Measurements from ENCODE around the gene CEACAM1. TPM values are rescaled to one million over a fixed set of nuclear protein-coding genes. Genes with fewer than 3 reads are reported as not detected.
A peak's percentile ranks its signal among the peaks of the same experiment; 100 is the strongest.
"Not testable (repeated sequence)": the region's sequence is repeated elsewhere in the genome, so short reads cannot be mapped to it uniquely, and the experiment has no call there.

The CEACAM1 gene
- 1 to 10 TPM; 5.3 to 6.4 TPM for total RNA-seq

DNA sequence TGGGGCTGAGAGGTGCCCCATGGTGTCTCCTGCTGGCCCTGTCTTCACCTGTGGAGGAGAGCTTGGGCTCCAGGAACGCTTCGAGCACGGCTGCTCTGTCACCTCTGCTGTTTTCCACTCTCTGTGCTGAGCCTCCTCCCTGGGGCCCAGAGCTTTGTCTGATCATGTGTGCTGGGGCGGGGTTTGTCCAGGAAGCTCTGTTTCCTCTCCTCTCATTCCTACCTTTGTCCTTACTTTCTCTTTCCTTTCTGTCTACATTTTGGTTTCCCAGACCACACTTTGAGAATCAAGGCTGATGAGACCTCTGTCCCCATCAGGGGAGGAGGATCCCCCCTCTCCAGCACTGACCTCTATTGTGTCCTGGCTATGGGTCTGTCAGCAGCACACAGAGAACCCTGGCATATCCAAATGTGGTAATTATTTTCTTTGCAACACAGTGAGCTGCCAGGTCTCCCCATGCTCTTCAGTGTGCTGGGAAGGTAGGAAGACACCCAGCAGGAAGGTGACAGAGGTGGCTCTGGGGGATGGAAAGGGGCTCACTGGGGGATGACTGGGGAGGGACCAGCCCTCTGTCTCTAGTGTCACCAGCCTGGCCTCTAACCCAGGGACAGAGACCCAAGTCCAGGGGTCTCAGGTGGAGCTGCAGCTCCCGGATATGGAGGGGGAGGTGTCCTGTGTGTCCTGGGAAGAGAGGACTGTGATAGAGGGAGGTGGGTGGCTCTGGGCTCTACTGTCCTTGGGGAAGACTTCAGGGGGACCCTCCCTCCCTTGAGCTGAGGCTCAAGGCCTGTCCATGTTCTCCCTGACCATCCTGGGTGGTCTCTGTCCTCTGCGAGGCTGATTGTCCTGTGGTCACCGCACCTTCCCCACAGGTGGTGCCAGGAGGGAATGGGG is at the start of gene CEACAM1:
TSS of gene CEACAM1 (minus strand) at position 128 of the 894 bp plus-strand sequence. CDS start at position 21, 107 bp downstream.
- ATAC-seq (peak; percentile 80 to 93), DNase-seq (ENCODE audit: low spot score in 2 of 2) (peak in 1 of 2 donors; percentile 49)
- Mint-ChIP-seq H3K9me3 (no peaks in the 10 kb centered on the region), H3K36me3 (no peaks in the 10 kb centered on the region), H3K27ac (peak within 1 kb of the TSS; percentile 86 to 89)

DNA sequence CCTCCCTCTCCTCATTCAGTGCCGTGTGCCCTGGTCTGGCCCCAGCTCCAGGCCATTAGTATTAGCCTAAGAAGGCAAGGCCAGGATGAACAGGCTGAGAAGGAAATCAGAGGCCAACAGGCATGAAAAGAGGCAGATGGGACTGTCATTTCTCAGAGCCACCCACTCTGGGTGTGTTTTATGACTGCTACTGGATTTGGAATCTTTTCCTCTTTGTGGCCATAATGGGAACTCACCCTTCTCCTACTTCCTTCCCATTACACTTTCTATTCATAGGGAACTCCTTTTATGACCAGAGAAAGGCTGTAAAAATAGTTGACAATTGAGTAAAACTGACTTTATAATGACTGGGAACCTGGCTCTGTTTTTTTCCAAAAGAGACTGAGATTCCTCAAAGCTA is 48.7 kb upstream of the CEACAM1 start:
- Mint-ChIP-seq H3K36me3 (no peaks in the 10 kb centered on the region), H3K27ac (no peak overlapping the region), H3K9me3 (no peaks in the 10 kb centered on the region)
- ATAC-seq (no peak), DNase-seq (ENCODE audit: low spot score in 2 of 2) (no peak)

DNA sequence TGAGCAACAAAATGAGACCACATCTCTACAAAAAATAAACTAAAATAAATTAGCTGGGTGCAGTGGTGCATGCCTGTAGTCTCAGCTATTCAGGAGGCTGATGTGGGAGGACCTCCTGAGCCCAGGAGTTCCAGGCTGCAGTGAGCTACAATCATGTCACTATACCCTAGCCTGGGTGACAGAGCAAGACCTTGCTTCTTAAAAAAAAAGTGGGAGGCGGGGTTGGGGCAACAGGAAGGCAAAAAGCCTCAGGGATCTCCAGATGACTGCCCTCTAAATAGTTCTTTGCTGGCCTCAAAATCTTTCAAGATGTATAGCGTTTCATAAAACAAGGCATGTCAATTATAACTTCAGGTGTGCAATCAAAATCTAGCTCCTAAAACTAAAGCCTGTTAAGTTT is 48.0 kb upstream of the CEACAM1 start:
- no peaks in the 10 kb centered on the region for H3K9me3 Mint-ChIP-seq
- no peak overlapping the region for H3K27ac Mint-ChIP-seq
- ATAC-seq: no peak
- no peaks in the 10 kb centered on the region for H3K36me3 Mint-ChIP-seq
- DNase-seq (ENCODE audit: low spot score in 2 of 2): no peak

DNA sequence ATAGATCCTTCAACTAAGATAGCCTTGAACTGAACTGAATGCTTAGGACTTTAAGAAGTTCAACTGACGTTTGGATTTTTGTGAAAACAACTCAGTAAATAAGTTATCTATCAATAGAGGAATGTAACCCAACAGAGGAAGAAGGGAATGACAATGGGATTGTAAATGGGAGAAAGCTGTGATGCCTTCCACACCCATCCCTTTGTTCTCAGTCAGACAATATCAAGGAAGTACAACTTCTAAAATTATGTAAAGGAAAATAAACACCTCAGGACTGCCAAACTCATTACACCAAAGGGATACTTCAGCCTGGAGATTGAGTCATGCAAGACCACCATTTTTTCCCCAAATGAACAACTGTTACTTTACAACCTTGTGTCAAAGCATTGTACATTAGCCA is 45.4 kb upstream of the CEACAM1 start:
- DNase-seq (ENCODE audit: low spot score in 2 of 2) (no peak), ATAC-seq (no peak)
- Mint-ChIP-seq H3K9me3 (no peaks in the 10 kb centered on the region), H3K36me3 (no peaks in the 10 kb centered on the region), H3K27ac (no peak overlapping the region)

DNA sequence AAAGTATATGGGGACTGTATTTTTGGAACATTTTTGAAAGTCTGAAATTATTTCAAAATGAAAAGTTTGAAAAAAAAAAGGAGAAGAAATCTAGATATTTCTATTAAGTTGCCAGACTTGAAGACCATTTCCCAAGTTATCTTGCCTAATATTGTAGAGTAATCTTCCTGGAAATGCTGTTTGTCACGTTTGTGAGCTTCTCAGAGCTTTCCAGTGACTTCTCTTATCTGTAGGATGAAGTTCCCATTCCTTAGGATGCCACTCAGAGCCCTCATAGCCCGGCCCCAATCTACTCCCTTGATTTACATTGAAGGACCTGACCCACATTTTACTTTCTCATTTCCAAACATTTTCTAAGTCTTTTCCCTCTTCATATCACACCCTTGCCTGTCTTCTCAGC is 42.8 kb upstream of the CEACAM1 start:
- DNase-seq (ENCODE audit: low spot score in 2 of 2): no peak
- no peaks in the 10 kb centered on the region for H3K9me3 Mint-ChIP-seq
- ATAC-seq: no peak
- H3K36me3 Mint-ChIP-seq: no peaks in the 10 kb centered on the region
- no peak overlapping the region for H3K27ac Mint-ChIP-seq

DNA sequence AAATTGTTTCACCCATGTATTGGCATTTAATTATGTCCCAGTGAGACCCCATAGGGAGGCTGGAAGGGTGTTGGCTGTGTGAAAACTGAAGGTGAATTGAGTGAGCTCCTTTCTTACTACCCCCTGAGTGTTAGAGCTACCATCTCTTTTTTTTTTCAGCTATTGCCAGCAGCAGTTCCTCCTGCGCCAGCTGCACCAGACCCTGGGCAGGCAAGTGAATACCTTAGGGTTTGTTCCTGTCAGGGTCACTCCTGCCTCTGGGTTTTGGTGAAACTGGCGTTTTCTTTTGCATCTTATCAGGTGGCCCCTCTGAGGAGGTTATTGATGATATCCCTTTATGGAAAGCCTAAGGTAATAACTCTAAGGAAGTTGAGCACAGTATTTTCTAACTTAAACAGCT is 40.9 kb upstream of the CEACAM1 start:
- Mint-ChIP-seq H3K36me3 (no peaks in the 10 kb centered on the region), H3K9me3 (no peaks in the 10 kb centered on the region), H3K27ac (no peak overlapping the region)
- DNase-seq (ENCODE audit: low spot score in 2 of 2): no peak
- ATAC-seq: no peak

DNA sequence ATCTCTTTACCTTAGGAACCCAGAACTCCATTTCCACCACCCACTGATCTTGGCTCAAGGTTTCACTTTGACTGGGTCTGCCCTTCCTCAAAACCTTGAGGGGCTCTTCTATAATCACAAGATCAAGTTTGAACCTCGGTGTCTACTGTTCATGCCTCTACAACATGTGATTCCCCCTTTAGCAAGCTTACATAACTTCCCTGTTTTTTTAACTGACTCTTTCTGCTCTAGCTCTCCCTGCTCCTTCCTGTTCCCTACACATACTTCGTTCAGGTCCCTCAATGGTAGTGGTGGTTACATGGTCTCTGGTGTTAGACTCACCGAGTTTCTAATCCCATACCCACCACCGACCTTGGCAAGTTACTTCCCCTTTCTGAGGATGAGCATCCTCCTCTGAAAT is 39.7 kb upstream of the CEACAM1 start:
- H3K9me3 Mint-ChIP-seq: no peaks in the 10 kb centered on the region
- H3K27ac Mint-ChIP-seq: peak overlapping the region in 1 of 2 donors; percentile 16
- H3K36me3 Mint-ChIP-seq: no peaks in the 10 kb centered on the region
- ATAC-seq (no peak), DNase-seq (ENCODE audit: low spot score in 2 of 2) (no peak)

DNA sequence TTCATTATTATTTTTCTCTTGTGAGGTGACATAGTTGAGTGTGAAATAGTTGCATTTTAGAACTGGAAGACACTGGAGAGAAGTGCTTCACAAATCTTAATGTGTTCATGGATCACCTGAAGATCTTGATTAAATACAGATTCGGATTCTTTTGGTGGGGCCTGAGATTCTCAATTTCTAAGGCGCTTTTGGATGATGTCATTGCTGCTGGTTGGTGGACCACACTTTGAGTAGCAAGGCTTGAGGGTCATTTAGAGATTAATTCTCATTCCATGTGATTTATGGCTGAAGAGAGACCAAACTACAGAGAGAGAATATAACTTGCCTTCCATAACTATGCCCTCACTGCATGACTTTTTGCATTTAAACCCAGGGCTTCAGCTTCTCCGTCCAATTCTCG is 39.3 kb upstream of the CEACAM1 start:
- DNase-seq (ENCODE audit: low spot score in 2 of 2): no peak
- no peaks in the 10 kb centered on the region for H3K36me3 Mint-ChIP-seq
- H3K9me3 Mint-ChIP-seq: no peaks in the 10 kb centered on the region
- no peak for ATAC-seq
- H3K27ac Mint-ChIP-seq: no peak overlapping the region

DNA sequence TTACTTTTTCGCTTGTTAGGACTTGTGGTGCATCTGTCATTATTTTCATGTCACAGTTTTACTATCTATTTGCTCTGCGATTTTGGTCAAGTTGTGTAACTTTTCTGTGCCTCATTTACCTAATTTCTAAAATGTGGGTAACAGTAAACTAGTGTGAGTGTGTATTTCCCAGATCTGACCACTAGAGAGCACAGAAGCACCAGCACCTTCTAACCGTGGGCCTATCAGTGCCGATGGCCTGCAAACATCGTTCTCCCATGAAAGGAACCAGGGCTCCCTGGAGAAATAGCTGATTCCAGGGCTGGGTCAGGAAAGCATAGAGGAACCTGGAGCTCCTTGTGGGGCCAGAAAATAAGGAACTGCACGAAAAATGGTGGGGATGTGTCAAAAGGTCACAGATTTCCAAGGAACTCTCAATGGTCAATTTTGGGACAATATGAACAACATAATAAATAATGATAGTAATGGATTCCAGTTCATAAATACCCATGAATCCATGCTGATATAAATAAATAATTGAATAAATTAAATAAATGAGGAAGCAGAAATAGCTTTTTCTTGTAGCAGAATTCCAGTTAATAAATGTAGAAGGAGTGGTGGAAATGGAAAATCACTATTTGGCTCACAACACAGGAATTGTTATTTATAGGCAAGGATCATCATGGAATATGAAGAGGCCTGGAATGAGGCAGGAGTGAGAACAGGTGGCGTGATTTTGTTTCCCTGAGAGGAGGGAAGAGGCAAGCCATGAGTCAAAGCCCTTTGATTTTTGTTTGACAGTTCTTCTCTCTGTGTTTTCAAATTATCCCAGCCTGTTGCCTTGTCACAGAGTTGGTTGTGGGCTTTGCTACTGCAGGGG is 35.3 kb upstream of the CEACAM1 start:
- no peaks in the 10 kb centered on the region for H3K36me3 Mint-ChIP-seq
- no peak overlapping the region for H3K27ac Mint-ChIP-seq
- ATAC-seq: peak; percentile 60 to 71
- no peaks in the 10 kb centered on the region for H3K9me3 Mint-ChIP-seq
- DNase-seq (ENCODE audit: low spot score in 2 of 2): peak in 1 of 2 donors; percentile 27

DNA sequence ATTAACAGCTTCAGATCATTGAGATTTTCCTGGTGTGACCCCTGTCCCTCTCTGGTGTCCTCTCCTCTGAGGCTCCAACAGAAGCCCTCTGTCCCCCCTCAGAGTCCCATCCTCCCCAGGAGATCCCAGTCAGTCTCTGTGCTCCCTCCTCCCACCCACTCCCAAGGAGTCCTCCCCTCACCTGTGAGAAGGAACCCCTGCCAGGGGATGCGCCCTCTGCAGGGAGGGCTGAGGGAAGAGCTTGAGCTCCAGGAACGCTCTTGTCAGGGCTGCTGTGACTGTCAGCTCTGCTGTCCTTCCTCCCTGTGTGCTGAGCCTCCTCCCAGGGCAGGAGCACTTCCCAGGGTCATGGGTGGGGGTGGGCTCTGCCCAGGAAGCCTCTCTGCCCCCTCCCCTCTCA is 33.2 kb upstream of the CEACAM1 start:
- ATAC-seq (no peak), DNase-seq (ENCODE audit: low spot score in 2 of 2) (no peak)
- no peak overlapping the region for H3K27ac Mint-ChIP-seq
- no peaks in the 10 kb centered on the region for H3K36me3 Mint-ChIP-seq
- no peaks in the 10 kb centered on the region for H3K9me3 Mint-ChIP-seq

DNA sequence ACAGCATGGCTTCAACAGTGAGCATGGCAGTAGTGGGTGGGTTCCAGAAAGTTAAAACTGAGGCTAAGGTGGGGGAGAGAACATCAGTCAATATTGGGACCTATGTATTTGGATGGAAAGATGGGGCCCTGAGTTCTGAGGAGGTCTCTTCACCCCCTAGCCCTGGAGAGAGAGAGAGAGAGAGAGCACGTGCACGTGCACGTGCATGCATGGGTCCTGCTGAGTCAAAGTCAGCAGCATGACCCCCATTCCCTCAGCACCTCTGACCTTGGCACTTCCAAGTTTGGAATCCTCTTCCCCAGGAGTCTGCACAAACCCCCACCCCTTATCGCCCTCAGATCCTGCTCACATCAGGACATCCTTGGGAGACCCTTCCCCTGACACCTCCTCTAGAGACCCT is 32.5 kb upstream of the CEACAM1 start:
- no peak overlapping the region for H3K27ac Mint-ChIP-seq
- ATAC-seq (no peak), DNase-seq (ENCODE audit: low spot score in 2 of 2) (no peak)
- H3K9me3 Mint-ChIP-seq: no peaks in the 10 kb centered on the region
- H3K36me3 Mint-ChIP-seq: no peaks in the 10 kb centered on the region

DNA sequence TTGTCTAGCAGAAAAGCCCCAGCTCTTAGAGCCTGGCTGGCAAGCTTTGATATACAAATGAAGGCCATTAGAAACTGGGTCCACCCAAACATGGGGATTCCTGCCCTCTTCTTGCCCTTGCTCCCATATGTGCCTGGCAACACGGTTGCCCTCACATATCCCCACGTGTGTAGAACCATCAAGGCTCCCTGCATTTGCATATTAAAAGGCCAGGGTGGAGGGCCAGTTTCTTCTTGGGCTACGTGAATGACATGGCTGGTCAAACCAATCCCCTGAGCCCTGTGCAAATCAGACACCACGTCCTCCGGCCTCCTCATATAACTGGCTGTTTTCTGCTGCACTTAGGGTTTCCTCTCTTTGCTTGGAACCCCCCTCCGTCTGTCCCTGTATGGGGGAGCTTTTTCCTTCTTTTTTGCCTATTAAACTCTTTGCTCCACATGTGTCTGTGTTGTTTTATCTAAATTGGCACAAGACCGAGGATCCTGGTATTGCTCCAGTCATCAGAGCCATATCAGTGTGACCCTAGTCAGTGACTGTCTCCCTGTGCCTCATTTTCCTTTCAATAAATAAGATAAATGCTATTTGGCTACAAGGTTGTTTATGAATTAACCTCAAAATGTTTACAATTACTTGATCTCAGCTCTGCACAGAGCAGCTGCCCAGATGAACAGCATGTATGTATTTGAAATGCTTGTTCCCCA is 30.3 kb upstream of the CEACAM1 start:
- H3K36me3 Mint-ChIP-seq: no peaks in the 10 kb centered on the region
- DNase-seq (ENCODE audit: low spot score in 2 of 2) (no peak), ATAC-seq (no peak)
- no peaks in the 10 kb centered on the region for H3K9me3 Mint-ChIP-seq
- H3K27ac Mint-ChIP-seq: no peak overlapping the region

DNA sequence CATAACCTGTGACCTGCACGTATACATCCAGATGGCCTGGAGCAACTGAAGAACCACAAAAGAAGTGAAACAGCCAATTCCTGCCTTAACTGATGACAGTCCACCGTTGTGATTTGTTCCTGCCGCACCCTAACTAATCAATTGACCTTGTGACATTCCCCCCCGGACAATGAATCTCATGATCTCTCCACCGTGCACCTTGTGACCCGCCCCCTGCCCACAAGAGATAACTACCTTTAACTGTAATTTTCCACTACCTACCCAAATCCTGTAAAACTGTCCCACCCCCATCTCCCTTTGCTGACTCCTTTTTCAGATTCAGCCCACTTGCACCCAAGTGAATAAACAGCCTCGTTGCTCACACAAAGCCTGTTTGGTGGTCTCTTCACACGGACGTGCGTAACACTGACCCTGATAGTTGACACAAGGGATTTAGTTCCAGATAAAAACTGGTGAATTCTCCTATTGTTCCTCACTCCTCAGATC is 29.1 kb upstream of the CEACAM1 start:
- DNase-seq (ENCODE audit: low spot score in 2 of 2); H3K36me3 Mint-ChIP-seq; H3K27ac Mint-ChIP-seq; ATAC-seq; H3K9me3 Mint-ChIP-seq: not testable (repeated sequence)

DNA sequence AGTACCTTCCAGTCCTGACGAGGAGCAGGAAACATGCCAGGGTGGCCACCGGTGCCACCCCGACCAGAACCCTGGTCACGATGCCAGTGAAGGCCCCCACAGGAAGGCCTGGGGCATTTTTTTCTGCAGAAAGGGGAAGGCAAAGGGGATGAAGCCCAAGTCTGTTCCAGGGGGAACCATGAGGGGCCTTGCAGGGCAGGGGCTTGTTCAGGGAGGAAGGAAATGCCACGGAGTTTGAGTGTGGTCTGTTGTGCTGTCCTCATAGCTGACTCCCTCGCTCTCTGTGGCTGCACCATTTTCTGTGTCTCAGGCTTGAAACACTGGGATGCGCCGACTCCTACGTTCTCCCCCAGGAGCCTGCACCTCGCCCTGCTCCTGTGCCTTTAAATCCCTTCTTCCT is 27.5 kb upstream of the CEACAM1 start:
- no peak overlapping the region for H3K27ac Mint-ChIP-seq
- H3K9me3 Mint-ChIP-seq: no peaks in the 10 kb centered on the region
- ATAC-seq (no peak), DNase-seq (ENCODE audit: low spot score in 2 of 2) (no peak)
- H3K36me3 Mint-ChIP-seq: no peaks in the 10 kb centered on the region

DNA sequence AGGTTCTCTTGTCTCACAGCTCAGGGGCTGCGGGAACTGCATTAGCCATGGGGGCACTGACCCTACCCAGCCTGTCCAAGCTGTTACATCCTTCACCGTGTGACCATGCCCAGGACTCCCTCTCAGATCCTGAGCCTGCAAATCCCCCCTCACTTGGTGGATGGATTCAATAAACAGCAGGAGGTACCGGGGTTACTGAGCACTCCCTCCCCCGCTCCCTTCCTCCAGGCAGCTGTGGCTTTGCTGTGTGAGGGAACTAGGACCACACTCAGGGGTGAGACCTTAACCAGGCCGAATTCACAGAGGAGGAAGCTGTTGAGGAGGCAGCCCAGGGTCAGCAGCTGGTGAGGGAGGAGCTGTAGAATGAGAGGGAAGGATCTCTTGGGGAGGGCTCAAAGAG is 27.0 kb upstream of the CEACAM1 start:
- no peaks in the 10 kb centered on the region for H3K36me3 Mint-ChIP-seq
- DNase-seq (ENCODE audit: low spot score in 2 of 2) (no peak), ATAC-seq (no peak)
- H3K27ac Mint-ChIP-seq: no peak overlapping the region
- no peaks in the 10 kb centered on the region for H3K9me3 Mint-ChIP-seq

DNA sequence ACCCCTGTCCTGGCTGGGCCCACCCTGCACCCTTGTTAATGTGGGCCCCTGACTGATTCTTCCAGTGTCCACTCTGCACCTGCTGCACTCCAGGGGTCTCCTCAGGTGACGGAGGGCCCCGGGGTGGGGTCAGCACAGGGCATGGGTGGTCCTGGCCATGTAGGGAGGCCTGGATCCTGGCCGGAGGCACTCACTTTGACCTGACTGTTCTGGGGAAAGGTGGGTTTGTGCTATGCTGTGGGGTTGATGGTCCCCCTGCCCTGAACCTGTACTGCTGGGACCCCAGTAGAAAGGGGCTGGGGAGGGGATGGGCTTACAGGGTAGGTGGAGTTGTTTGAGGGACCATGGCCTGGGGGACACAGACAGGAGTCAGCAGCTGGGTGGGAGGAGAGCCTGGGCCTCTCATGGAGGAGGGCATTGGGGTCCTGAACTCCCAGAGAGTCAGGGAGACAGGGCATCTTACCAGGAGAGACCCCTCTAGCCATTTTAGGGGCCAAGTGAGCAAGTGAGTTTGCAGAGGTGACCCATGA is 25.8 kb upstream of the CEACAM1 start:
- Mint-ChIP-seq H3K36me3 (peaks cover 5 to 8% of the 10 kb centered on the region in 2 donors), H3K27ac (no peak overlapping the region), H3K9me3 (peaks cover 5 to 6% of the 10 kb centered on the region in 2 donors)
- DNase-seq (ENCODE audit: low spot score in 2 of 2) (no peak), ATAC-seq (no peak)
